ENCODE data around the gene PELO. TPM values are rescaled to one million over a fixed set of nuclear protein-coding genes. Genes with fewer than 3 reads are reported as not detected.

PELO gene
- total RNA-seq, 1 experiment from 2014 or later = 12.4 TPM

GRCh38 chr5:52740007-52740406, 47.7 kb upstream of the PELO start:
- H3K4me3 ChIP-seq (ENCODE audit: low read depth in 2 of 2, low read length in 2 of 2) = no peak overlapping the region
- in situ Hi-C loops (cut with HindIII; ENCODE audit: low pct_unique_long_range_greater_than_20kb, low sequenced_read_pairs) = no loop called here
- H3K9me3 ChIP-seq (ENCODE audit: control insufficient read depth, insufficient read depth, low read depth, low read length) = no peaks in the 10 kb centered on the region
- H3K27ac ChIP-seq (ENCODE audit: low read length) = no peak overlapping the region
- DNase-seq (ENCODE audit: low read depth, low spot score) (no peak), ATAC-seq (no peak)
- CTCF ChIA-PET = no interaction called here
- BruUV-seq (replicated peaks) = no TSS peak
- H3K4me1 ChIP-seq (ENCODE audit: control insufficient read depth, insufficient read depth, low read length) = no peaks in the 10 kb centered on the region
- POLR2A ChIA-PET = no interaction called here
- H3K36me3 ChIP-seq (ENCODE audit: control insufficient read depth, insufficient read depth, low read length) = no peaks in the 10 kb centered on the region
- intact Hi-C loops (cut with micrococcal nuclease; ENCODE audit: unreplicated experiment) = no loop called here
- TF ChIP-seq CTCF (IDR thresholded peaks at IDR 0.05) = no peak
- no peak for TF ChIP-seq REST (IDR thresholded peaks at IDR 0.05; ENCODE audit: insufficient read depth in 1 of 2, low read depth in 2 of 2, low read length in 1 of 2)
- TF ChIP-seq POLR2AphosphoS5 (IDR thresholded peaks at IDR 0.05; ENCODE audit: low read depth, low read length) = no peak
- no peak for TF ChIP-seq SIN3A (IDR thresholded peaks at IDR 0.05; ENCODE audit: borderline replicate concordance, insufficient read depth, low read depth, low read length)
- no peak for TF ChIP-seq TCF7L2 (IDR thresholded peaks at IDR 0.05; ENCODE audit: low read depth, low read length)
- peaks cover 2% of the 10 kb centered on the region; the same call in 1 of the 2 replicates for H3K27me3 ChIP-seq (ENCODE audit: control insufficient read depth, insufficient read depth, low read length)

- H3K27me3 ChIP-seq (ENCODE audit: control insufficient read depth, insufficient read depth, low read length) = peaks cover 2% of the 10 kb centered on the region; the same call in 1 of the 2 replicates
- TF ChIP-seq POLR2AphosphoS5 (IDR thresholded peaks at IDR 0.05; ENCODE audit: low read depth, low read length) (no peak), TCF7L2 (IDR thresholded peaks at IDR 0.05; ENCODE audit: low read depth, low read length) (no peak), CTCF (IDR thresholded peaks at IDR 0.05) (no peak), REST (IDR thresholded peaks at IDR 0.05; ENCODE audit: insufficient read depth in 1 of 2, low read depth in 2 of 2, low read length in 1 of 2) (no peak), SIN3A (IDR thresholded peaks at IDR 0.05; ENCODE audit: borderline replicate concordance, insufficient read depth, low read depth, low read length) (no peak)
- ChIA-PET CTCF (no interaction called here), POLR2A (no interaction called here)
- H3K36me3 ChIP-seq (ENCODE audit: control insufficient read depth, insufficient read depth, low read length) = no peaks in the 10 kb centered on the region
- intact Hi-C loops (cut with micrococcal nuclease; ENCODE audit: unreplicated experiment) = no loop called here
- H3K9me3 ChIP-seq (ENCODE audit: control insufficient read depth, insufficient read depth, low read depth, low read length) = no peaks in the 10 kb centered on the region
- H3K4me1 ChIP-seq (ENCODE audit: control insufficient read depth, insufficient read depth, low read length) = no peaks in the 10 kb centered on the region
- in situ Hi-C loops (cut with HindIII; ENCODE audit: low pct_unique_long_range_greater_than_20kb, low sequenced_read_pairs) = no loop called here
- no peak overlapping the region for H3K27ac ChIP-seq (ENCODE audit: low read length)
- DNase-seq (ENCODE audit: low read depth, low spot score) (no peak), ATAC-seq (no peak)
- H3K4me3 ChIP-seq (ENCODE audit: low read depth in 2 of 2, low read length in 2 of 2) = no peak overlapping the region
- BruUV-seq (replicated peaks) = no TSS peak
These were observed 44.7 kb upstream of the PELO start for GRCh38 chr5:52743012-52743411.
